ENCODE measurements around the gene DNMT1.

DNMT1 gene

DNA sequence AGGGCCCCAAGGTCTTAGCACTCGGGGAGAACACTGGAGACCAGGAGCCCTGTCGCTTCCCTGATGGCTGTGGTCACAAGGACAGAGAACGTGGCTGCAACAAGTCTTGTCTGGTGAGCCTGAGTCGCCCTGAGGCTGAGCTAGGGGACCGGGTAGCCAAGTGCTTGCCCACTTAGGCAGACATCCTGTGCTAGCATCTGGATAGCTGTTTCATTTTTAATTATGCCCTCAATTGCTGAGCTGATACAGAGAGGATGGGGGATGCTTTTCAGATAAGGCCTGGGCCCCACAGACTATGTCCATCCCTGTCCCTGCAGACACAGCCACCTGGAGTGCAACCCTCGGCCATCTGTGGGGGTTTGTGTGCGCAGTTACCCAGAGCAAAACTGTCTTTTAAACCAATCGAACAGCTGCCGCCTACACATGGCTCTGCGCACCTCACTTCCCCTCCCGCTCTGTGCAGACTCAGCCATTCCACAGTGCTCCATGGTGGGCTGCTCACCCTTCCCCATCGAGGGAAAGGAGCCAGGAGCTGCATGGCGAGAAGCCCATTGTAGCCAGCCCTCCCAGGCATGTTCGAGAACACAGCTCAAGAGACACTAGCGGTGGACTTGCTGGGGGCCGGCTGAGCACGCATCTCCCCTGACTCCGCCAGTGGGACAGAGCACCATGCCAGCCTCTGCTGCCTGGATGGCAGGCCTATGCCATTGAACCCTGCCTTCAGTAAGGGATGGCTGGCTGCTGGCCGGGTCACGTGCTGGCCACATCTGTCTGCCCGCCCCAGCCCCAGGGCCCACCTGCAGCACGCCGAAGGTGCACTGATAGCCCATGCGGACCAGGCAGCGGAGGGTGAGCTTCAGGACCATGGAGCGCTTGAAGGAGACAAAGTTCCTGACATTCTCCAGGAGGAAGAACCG lies 55.6 kb downstream of the DNMT1 start:
- no peak for DNase-seq (ENCODE audit: low spot score)

DNA sequence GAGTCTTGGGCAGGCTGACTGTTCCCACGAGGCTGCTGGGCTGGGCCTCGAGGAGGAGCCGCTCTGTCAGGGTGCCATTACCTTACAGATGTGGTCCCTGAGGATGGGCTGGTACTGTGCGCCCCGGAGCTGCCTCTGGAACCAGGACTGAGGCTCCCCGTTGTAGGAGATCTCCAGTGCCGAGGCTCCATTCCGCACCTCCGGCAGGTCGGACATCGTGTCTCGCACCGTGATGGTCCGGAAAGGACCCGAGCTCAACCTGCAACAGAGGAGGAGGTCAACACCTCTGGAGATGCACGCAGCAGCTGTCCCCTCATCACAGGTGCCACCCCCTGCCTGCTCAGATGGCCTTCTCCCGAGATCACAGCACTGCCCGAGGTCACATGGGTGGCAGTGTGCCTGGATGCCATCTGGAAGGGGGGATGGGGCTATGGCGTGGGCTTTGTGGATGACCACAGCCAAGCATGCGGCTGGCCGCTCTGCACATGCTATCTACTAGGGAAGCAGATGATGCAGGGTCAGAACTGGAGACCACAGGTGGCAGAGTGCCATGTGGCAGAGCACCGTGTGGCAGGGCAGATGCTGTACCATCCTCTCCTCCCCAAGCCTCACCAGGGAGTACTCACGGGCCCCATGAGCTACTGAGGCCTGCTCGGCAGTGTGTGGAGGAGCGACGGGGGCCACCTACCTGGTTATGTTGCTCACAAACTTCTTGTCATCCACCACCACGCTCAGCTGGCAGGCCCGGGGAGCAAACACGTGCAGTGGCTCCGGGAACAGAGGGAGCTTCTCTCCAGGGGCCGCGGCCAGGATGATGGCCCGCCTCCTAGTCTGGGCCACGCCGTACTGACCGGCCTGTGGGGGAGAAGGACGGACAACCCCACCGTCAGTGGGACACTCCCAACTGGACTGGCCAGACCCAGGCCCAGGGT lies 56.7 kb downstream of the DNMT1 start:
- DNase-seq (ENCODE audit: low spot score), result peak; percentile 55

GRCh38 chr19:10136936-10137335 lies 57.8 kb downstream of the DNMT1 start:
- no peak for DNase-seq (ENCODE audit: low spot score)

GRCh38 chr19:10135551-10136334 lies 59.0 kb downstream of the DNMT1 start:
- no peak for DNase-seq (ENCODE audit: low spot score)

GRCh38 chr19:10134040-10134439 lies 60.7 kb downstream of the DNMT1 start:
- DNase-seq (ENCODE audit: low spot score), result no peak

DNA sequence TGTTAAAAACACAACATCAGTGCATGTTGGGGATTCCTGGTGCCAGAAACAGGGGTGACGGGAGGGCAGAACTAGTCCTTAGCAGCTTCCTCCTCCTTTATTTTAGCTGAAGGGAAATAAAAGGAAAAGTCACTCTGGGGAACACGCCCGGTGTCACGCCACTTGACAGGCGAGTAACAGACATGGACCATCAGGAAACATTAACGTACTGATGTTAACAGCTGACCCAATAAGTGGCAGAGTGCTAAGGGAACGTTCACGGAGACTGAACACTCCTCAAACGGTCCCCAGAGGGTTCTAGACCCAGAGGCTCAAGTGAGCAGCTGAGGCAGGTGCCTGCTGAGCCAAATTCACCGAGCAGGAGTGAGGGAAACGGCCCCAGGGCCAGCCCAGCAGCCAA lies 61.2 kb downstream of the DNMT1 start:
- DNase-seq (ENCODE audit: low spot score), result no peak

DNA sequence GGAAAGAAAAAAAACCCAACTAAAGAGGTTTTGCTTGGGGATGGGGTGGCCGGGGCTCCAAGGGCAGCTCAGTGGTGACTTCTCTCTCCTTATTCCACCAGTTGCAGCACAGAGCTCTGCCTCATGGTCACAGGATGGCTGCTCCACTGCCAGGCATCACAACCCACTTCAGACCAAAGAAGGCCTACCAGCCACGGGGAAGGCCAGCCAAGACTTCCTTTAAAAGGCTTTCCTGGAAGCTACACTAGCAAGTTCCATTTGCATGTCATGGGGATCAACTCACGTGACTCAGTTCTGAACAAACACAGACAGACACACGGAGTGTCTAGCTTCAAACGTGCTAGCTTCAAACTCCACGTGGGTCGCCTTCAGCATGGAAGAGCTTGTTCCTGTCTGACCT lies 61.8 kb downstream of the DNMT1 start:
- DNase-seq (ENCODE audit: low spot score), result no peak

GRCh38 chr19:10126213-10126639 lies 68.5 kb downstream of the DNMT1 start:
- DNase-seq (ENCODE audit: low spot score), result no peak

GRCh38 chr19:10124429-10124828 lies 70.3 kb downstream of the DNMT1 start:
- DNase-seq (ENCODE audit: low spot score), result no peak

DNA sequence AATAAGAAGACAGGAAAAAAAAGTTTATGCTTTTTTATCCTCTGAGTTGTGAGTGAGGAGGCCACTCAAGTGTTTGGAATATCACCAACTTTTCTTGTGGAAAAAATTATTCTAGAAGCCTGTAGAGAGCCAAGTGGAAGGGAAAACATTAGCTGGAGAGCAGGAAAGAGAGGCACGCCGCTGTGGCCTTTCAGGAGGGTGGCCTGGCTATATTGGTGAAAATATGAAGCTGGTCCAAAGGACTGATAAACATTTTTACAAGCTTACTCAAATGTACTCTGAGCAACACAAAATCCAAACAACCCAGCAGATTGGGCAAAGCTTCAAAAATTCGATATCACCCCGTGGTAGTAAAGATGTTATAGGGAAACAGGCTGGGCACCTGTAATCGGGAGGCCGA lies 72.7 kb downstream of the DNMT1 start:
- no peak for DNase-seq (ENCODE audit: low spot score)

DNA sequence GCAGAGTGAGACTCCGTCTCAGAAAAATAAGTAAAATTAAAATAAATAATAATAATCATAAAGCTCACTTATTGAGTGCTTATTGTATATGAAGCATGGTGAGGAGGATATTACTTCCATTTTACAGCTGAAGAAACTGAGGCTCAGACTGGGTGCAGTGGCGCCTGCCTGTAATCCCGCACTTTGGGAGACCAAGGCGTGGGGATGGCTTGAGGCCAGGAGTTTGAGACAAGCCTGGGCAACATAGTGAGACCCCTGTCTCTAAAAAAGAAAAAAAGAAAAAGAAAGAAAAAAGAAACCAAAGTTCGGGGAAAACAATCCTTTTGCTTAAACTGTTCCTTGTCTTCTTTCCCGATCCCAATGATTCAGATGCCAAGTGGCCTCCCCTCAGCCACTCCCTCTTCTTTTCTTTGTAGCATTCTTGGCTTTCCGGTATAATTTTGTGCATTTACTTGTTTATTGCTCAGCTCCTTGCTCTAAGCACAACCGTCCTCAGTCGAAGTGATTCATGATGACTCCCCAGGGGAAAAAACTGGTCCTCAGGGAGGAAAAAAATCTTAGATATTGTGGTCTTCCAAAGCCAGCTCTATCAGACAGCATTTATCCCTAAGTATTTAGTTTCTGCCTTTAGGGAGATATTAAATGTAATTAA lies 74.1 kb downstream of the DNMT1 start:
- DNase-seq (ENCODE audit: low spot score), result no peak

DNA sequence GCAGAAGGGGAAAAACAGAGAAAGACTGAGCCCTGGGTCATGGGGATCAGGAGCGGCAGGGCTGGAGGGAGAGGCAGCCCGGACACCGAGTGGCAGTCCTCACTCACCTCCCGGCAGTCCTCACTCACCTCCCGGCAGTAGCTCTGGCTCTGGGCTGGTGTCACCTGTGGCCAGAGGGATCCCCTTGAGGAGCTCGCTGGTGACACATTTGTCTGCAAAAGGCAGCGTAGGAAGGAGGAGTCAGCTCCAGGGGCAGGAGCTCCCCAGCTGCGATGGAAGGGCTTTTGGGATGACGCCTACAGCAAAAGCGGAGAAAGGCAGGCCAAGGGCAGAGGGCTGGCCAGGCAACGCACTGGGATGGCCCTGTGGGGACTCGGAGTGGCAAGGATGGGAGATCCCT lies 75.8 kb downstream of the DNMT1 start:
- no peak for DNase-seq (ENCODE audit: low spot score)

GRCh38 chr19:10116866-10117616 lies 77.7 kb downstream of the DNMT1 start:
- no peak for DNase-seq (ENCODE audit: low spot score)

GRCh38 chr19:10116085-10116865 lies 78.5 kb downstream of the DNMT1 start:
- DNase-seq (ENCODE audit: low spot score), result no peak

- DNase-seq (ENCODE audit: low spot score), result no peak
These were observed 79.2 kb downstream of the DNMT1 start for GRCh38 chr19:10115392-10116084.

DNA sequence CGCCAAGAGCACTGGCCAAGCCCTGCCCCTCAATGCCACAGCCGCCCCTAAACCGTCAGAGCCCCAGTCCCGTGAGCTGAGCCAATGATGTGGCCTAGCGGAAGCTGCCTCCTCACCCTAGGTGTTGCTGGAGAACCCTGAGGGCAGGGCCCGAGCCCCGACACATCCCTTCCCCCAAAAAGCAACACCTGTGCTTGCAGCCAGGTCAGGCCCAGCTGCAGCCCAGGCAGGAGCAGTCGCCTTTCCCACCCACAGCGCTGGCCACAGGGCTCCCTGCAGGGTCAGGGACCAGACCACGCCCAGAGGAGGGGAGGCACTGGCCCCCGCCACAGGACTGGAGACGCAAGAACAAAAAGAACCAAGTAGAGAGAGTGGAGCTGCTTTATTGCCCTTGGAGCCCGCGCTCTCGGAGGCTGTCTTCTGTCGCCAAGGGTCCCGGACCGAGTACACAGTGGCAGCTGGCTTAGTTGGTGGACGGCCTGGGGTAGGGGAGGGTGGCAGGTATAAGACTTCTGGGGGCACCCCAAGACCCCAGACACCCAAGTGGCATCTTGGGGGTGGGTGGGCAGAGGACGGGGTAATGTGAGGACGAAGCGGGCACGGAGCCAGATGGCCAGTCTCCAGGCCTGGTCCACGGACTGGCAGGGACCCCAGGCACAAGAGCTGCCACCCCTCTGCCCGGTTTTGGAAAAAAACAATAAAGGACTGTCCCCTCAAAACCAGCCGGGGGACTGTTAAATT lies 79.9 kb downstream of the DNMT1 start:
- DNase-seq (ENCODE audit: low spot score), result no peak

- DNase-seq (ENCODE audit: low spot score), result no peak
These were observed 80.6 kb downstream of the DNMT1 start for GRCh38 chr19:10113964-10114650.

DNA sequence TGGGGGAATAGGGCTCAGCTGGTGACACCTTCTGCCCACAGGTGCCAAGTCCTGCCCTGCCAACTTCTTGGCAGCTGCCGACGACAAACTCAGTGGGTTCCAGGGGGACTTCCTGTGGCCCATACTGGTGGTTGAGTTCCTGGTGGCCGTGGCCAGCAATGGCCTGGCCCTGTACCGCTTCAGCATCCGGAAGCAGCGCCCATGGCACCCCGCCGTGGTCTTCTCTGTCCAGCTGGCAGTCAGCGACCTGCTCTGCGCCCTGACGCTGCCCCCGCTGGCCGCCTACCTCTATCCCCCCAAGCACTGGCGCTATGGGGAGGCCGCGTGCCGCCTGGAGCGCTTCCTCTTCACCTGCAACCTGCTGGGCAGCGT lies 81.2 kb downstream of the DNMT1 start:
- no peak for DNase-seq (ENCODE audit: low spot score)
